RWPE2 (cell line): ENCODE measurements around the gene GNAL.

ENCODE experiments used
- ATAC-seq: fragments of 200-7000 bp; cut with Tn5 transposase; 3 replicates; pipeline ENCODE4 v1.9.1; 2021; ENCODE audit warnings: low read depth
- DNase-seq: peaks from one replicate; pipeline ENCODE4 v3.0.0-alpha.2; 2020; ENCODE audit warnings: low spot score
- H3K27ac ChIP-seq: fragments of 450-650 bp; 2 replicates; pipeline ENCODE4 v1.5.1; 2017; ENCODE audit warnings: mild to moderate bottlenecking; ENCODE audit not compliant: poor library complexity, severe bottlenecking
- H3K27me3 ChIP-seq: fragments of 250-450 bp; sonication (Bioruptor Pico); 2 replicates; pipeline ENCODE4 v1.5.1; 2021; ENCODE audit warnings: mild to moderate bottlenecking, moderate library complexity; ENCODE audit not compliant: insufficient read depth, poor library complexity, severe bottlenecking
- H3K36me3 ChIP-seq: fragments of 250-450 bp; sonication (Bioruptor Pico); 2 replicates; pipeline ENCODE4 v1.5.1; 2020; ENCODE audit warnings: low read depth, mild to moderate bottlenecking, moderate library complexity
- H3K4me1 ChIP-seq: fragments of 250-450 bp; sonication (Bioruptor Pico); 2 replicates; pipeline ENCODE4 v1.5.1; 2021; ENCODE audit warnings: mild to moderate bottlenecking, moderate library complexity; ENCODE audit not compliant: insufficient read depth, poor library complexity, severe bottlenecking
- H3K4me3 ChIP-seq: fragments of 250-450 bp; sonication (Bioruptor Pico); 2 replicates; pipeline ENCODE4 v1.5.1; 2021; ENCODE audit warnings: mild to moderate bottlenecking, moderate library complexity; ENCODE audit not compliant: severe bottlenecking
- H3K9me3 ChIP-seq: fragments of 250-450 bp; sonication (Bioruptor Pico); 2 replicates; pipeline ENCODE4 v1.5.1; 2021; ENCODE audit warnings: mild to moderate bottlenecking, moderate library complexity; ENCODE audit not compliant: severe bottlenecking
- CTCF ChIP-seq: fragments of 450-650 bp; IDR thresholded peaks from one replicate; pipeline ENCODE4 v1.5.1; 2017; ENCODE audit warnings: mild to moderate bottlenecking, moderate library complexity; ENCODE audit not compliant: poor library complexity, severe bottlenecking

GNAL gene

GRCh38 chr18:11775436-11776174 is 86.5 kb downstream of the GNAL start:
- no peak for DNase-seq
- H3K4me3 ChIP-seq = no peak overlapping the region
- H3K4me1 ChIP-seq = no peaks in the 10 kb centered on the region
- H3K36me3 ChIP-seq = no peaks in the 10 kb centered on the region
- no peaks in the 10 kb centered on the region for H3K9me3 ChIP-seq
- no peaks in the 10 kb centered on the region for H3K27me3 ChIP-seq
- no peak for TF ChIP-seq CTCF
- no peak overlapping the region for H3K27ac ChIP-seq
- no peak for ATAC-seq

GRCh38 chr18:11780042-11780441 is 91.0 kb downstream of the GNAL start:
- no peak for TF ChIP-seq CTCF

GRCh38 chr18:11783716-11784331 is 94.8 kb downstream of the GNAL start:
- Histone ChIP-seq H3K36me3 (no peaks in the 10 kb centered on the region), H3K27me3 (no peaks in the 10 kb centered on the region), H3K4me1 (no peaks in the 10 kb centered on the region), H3K9me3 (no peaks in the 10 kb centered on the region), H3K27ac (no peak overlapping the region), H3K4me3 (no peak overlapping the region)
- DNase-seq (no peak), ATAC-seq (no peak)
- TF ChIP-seq CTCF = no peak

More at GRCh38 chr18:11780042-11780441, 91.0 kb downstream of the GNAL start:
- no peak for DNase-seq
- Histone ChIP-seq H3K9me3 (no peaks in the 10 kb centered on the region), H3K36me3 (no peaks in the 10 kb centered on the region), H3K4me3 (no peak overlapping the region), H3K27ac (no peak overlapping the region), H3K4me1 (no peaks in the 10 kb centered on the region), H3K27me3 (no peaks in the 10 kb centered on the region)
- no peak for ATAC-seq

- Histone ChIP-seq H3K36me3 (no peaks in the 10 kb centered on the region), H3K27ac (no peak overlapping the region), H3K4me3 (no peak overlapping the region), H3K9me3 (no peaks in the 10 kb centered on the region), H3K27me3 (no peaks in the 10 kb centered on the region), H3K4me1 (no peaks in the 10 kb centered on the region)
- TF ChIP-seq CTCF = no peak
- DNase-seq (no peak), ATAC-seq (no peak)
Observed at GRCh38 chr18:11784674-11785304, 95.7 kb downstream of the GNAL start.
